ENCODE results near the gene NFASC. TPM values are rescaled to one million over a fixed set of nuclear protein-coding genes. Genes with fewer than 3 reads are reported as not detected.

Gene NFASC
- total RNA-seq, 1 experiment from 2014 or later = 20.1 TPM

- TF ChIP-seq NFE2L1 (CRISPR knock-in tag; IDR thresholded peaks at IDR 0.05) (no peak), ZNF232 (CRISPR knock-in tag; IDR thresholded peaks at IDR 0.05) (no peak), ZNF263 (CRISPR knock-in tag; IDR thresholded peaks at IDR 0.05; ENCODE audit: low read depth) (no peak)
These were observed 23.4 kb downstream of the NFASC start (continued) for GRCh38 chr1:204894031-204894430.

- DNase-seq (ENCODE audit: low spot score) (no peak), ATAC-seq (no peak)
- H3K9me3 Mint-ChIP-seq = 0 out of 2 replicates have a peak, but pooled peaks cover 6% of the 10 kb centered on the region
- H3K4me1 Mint-ChIP-seq = peaks cover 14% of the 10 kb centered on the region
- ChIA-PET CTCF (no interaction called here), POLR2A (no interaction called here)
- H3K36me3 Mint-ChIP-seq = no peaks in the 10 kb centered on the region
- H3K27ac Mint-ChIP-seq = no peak overlapping the region
- H3K27me3 Mint-ChIP-seq (ENCODE audit: low read depth) = no peaks in the 10 kb centered on the region; the same call in 1 of the 2 replicates
- H3K4me3 Mint-ChIP-seq = no peak overlapping the region
- TF ChIP-seq TEAD1 (CRISPR knock-in tag; IDR thresholded peaks at IDR 0.05) (no peak), OVOL2 (CRISPR knock-in tag; IDR thresholded peaks at IDR 0.05; ENCODE audit: borderline replicate concordance) (no peak), NFE2L1 (CRISPR knock-in tag; IDR thresholded peaks at IDR 0.05) (no peak), GABPB1 (CRISPR knock-in tag; IDR thresholded peaks at IDR 0.05) (no peak), ELF4 (CRISPR knock-in tag; IDR thresholded peaks at IDR 0.05; ENCODE audit: low read depth) (no peak), HMGXB4 (CRISPR knock-in tag; IDR thresholded peaks at IDR 0.05) (no peak), NR2C2 (CRISPR knock-in tag; IDR thresholded peaks at IDR 0.05) (no peak), CBFB (CRISPR knock-in tag; IDR thresholded peaks at IDR 0.05; ENCODE audit: low read depth) (no peak), ZNF423 (CRISPR knock-in tag; IDR thresholded peaks at IDR 0.05) (no peak), MXD4 (CRISPR knock-in tag; IDR thresholded peaks at IDR 0.05; ENCODE audit: borderline replicate concordance) (no peak), MLX (CRISPR knock-in tag; IDR thresholded peaks at IDR 0.05) (no peak), GRHL2 (CRISPR knock-in tag; IDR thresholded peaks at IDR 0.05; ENCODE audit: insufficient replicate concordance, severe bottlenecking) (no peak), ZNF317 (CRISPR knock-in tag; IDR thresholded peaks at IDR 0.05; ENCODE audit: borderline replicate concordance, low read depth) (no peak), ATF6 (CRISPR knock-in tag; IDR thresholded peaks at IDR 0.05) (no peak), HMGA2 (CRISPR knock-in tag; IDR thresholded peaks at IDR 0.05) (no peak), IRF1 (CRISPR knock-in tag; IDR thresholded peaks at IDR 0.05) (no peak)
- TF ChIP-seq, protein P1, sequence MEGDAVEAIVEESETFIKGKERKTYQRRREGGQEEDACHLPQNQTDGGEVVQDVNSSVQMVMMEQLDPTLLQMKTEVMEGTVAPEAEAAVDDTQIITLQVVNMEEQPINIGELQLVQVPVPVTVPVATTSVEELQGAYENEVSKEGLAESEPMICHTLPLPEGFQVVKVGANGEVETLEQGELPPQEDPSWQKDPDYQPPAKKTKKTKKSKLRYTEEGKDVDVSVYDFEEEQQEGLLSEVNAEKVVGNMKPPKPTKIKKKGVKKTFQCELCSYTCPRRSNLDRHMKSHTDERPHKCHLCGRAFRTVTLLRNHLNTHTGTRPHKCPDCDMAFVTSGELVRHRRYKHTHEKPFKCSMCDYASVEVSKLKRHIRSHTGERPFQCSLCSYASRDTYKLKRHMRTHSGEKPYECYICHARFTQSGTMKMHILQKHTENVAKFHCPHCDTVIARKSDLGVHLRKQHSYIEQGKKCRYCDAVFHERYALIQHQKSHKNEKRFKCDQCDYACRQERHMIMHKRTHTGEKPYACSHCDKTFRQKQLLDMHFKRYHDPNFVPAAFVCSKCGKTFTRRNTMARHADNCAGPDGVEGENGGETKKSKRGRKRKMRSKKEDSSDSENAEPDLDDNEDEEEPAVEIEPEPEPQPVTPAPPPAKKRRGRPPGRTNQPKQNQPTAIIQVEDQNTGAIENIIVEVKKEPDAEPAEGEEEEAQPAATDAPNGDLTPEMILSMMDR (IDR thresholded peaks at IDR 0.05) = no peak
- TF ChIP-seq, protein P2, sequence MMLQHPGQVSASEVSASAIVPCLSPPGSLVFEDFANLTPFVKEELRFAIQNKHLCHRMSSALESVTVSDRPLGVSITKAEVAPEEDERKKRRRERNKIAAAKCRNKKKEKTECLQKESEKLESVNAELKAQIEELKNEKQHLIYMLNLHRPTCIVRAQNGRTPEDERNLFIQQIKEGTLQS (CRISPR knock-in tag; conservative IDR thresholded peaks at IDR 0.05) = no peak
- TF ChIP-seq, protein P3, sequence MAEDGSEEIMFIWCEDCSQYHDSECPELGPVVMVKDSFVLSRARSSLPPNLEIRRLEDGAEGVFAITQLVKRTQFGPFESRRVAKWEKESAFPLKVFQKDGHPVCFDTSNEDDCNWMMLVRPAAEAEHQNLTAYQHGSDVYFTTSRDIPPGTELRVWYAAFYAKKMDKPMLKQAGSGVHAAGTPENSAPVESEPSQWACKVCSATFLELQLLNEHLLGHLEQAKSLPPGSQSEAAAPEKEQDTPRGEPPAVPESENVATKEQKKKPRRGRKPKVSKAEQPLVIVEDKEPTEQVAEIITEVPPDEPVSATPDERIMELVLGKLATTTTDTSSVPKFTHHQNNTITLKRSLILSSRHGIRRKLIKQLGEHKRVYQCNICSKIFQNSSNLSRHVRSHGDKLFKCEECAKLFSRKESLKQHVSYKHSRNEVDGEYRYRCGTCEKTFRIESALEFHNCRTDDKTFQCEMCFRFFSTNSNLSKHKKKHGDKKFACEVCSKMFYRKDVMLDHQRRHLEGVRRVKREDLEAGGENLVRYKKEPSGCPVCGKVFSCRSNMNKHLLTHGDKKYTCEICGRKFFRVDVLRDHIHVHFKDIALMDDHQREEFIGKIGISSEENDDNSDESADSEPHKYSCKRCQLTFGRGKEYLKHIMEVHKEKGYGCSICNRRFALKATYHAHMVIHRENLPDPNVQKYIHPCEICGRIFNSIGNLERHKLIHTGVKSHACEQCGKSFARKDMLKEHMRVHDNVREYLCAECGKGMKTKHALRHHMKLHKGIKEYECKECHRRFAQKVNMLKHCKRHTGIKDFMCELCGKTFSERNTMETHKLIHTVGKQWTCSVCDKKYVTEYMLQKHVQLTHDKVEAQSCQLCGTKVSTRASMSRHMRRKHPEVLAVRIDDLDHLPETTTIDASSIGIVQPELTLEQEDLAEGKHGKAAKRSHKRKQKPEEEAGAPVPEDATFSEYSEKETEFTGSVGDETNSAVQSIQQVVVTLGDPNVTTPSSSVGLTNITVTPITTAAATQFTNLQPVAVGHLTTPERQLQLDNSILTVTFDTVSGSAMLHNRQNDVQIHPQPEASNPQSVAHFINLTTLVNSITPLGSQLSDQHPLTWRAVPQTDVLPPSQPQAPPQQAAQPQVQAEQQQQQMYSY (CRISPR knock-in tag; IDR thresholded peaks at IDR 0.05) = no peak
- TF ChIP-seq, protein P4, sequence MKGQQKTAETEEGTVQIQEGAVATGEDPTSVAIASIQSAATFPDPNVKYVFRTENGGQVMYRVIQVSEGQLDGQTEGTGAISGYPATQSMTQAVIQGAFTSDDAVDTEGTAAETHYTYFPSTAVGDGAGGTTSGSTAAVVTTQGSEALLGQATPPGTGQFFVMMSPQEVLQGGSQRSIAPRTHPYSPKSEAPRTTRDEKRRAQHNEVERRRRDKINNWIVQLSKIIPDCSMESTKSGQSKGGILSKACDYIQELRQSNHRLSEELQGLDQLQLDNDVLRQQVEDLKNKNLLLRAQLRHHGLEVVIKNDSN (CRISPR knock-in tag; IDR thresholded peaks at IDR 0.05) = no peak
These were observed 23.9 kb downstream of the NFASC start for GRCh38 chr1:204894606-204895005.

Data from WTC11 (cell line).